Testis (tissue), 2 donors: ENCODE results near the gene SMO.

ENCODE experiments used
- CTCF ChIP-seq, 3 experiments: fragments of 450-650 bp in 2 of 3; fragments of 200-600 bp in 1 of 3; sonication (generic) in 1 of 3; IDR thresholded peaks; one replicate each; pipeline ENCODE4 v1.5.1; 2016 to 2019; ENCODE audit warnings: antibody characterized with exemption in 3 of 3, mild to moderate bottlenecking in 2 of 3, moderate library complexity in 1 of 3
- POLR2A ChIP-seq: fragments of 450-650 bp; IDR thresholded peaks from one replicate; pipeline ENCODE4 v1.6.1; 2017; ENCODE audit warnings: antibody characterized with exemption, mild to moderate bottlenecking, moderate library complexity

- TF ChIP-seq CTCF (IDR thresholded peaks at IDR 0.05) (no peak), POLR2A (no peak)
These were observed 607 bp upstream of the SMO start for GRCh38 chr7:129187681-129188371.
